Naive thymus-derived CD4-positive, alpha-beta T cell (primary cell): ENCODE data around the gene CHKA. TPM values are rescaled to one million over a fixed set of nuclear protein-coding genes. Genes with fewer than 3 reads are reported as not detected.
A peak's percentile ranks its signal among the peaks of the same experiment; 100 is the strongest.

Source experiments
- ATAC-seq: fragments of 150-1000 bp; cut with Tn5 transposase; 2 replicates; pipeline ENCODE4 v1.10.0; 2021; ENCODE audit warnings: mild to moderate bottlenecking, moderate library complexity
- CTCF ChIA-PET: fragments of 350-600 bp; sonication (Branson Sonifier 250); formaldehyde crosslinking; loops from one replicate; lab custom pipeline; 2021; ENCODE audit warnings: antibody characterized with exemption; lab: Charles Lee
- POLR2A ChIA-PET: fragments of 350-600 bp; sonication (Branson Sonifier 250); formaldehyde crosslinking; loops from one replicate; lab custom pipeline; 2021; ENCODE audit warnings: antibody characterized with exemption, inconsistent platforms; lab: Charles Lee
- DNase-seq, 9 donors: peaks; one replicate each; pipeline versions ENCODE4 v3.0.0 to v3.0.0-alpha.2; 2020 to 2022; ENCODE audit warnings: mixed read lengths in 1 of 9
- H3K27ac ChIP-seq: one replicate; pipeline ENCODE4 v1.7.0; 2013; ENCODE audit warnings: mild to moderate bottlenecking, low read depth, low read length, moderate library complexity
- H3K27me3 ChIP-seq, 2 donors: one replicate each; pipeline ENCODE4 v1.7.0; 2013; ENCODE audit warnings: low read length in 2 of 2, mild to moderate bottlenecking in 2 of 2, moderate library complexity in 2 of 2; ENCODE audit not compliant: control insufficient read depth in 2 of 2, insufficient read depth in 2 of 2
- H3K36me3 ChIP-seq, 3 experiments: 1 replicate in 2 of 3; 2 replicates in 1 of 3; pipeline ENCODE4 v1.7.0; 2013; ENCODE audit warnings: low read length in 3 of 3, mild to moderate bottlenecking in 3 of 3, moderate library complexity in 1 of 3; ENCODE audit not compliant: insufficient read depth in 3 of 3, control insufficient read depth in 2 of 3
- H3K4me1 ChIP-seq, 2 donors: one replicate each; pipeline ENCODE4 v1.7.0; 2013; ENCODE audit warnings: low read length in 2 of 2, mild to moderate bottlenecking in 2 of 2, moderate library complexity in 1 of 2; ENCODE audit not compliant: control insufficient read depth in 2 of 2, insufficient read depth in 2 of 2
- H3K4me3 ChIP-seq: 2 replicates; pipeline ENCODE4 v1.7.0; 2013; ENCODE audit warnings: mild to moderate bottlenecking, low read length
- H3K9me3 ChIP-seq, 3 experiments: 1 replicate in 2 of 3; 2 replicates in 1 of 3; pipeline ENCODE4 v1.7.0; 2013; ENCODE audit warnings: low read length in 3 of 3; ENCODE audit not compliant: control insufficient read depth in 2 of 3
- H3K27ac Mint-ChIP-seq, 9 donors: one replicate each; pipeline ENCODE4 v1.8.0; 2020 to 2022; ENCODE audit warnings: mixed read lengths in 9 of 9, mild to moderate bottlenecking in 8 of 9, moderate library complexity in 5 of 9, inconsistent platforms in 2 of 9
- H3K27me3 Mint-ChIP-seq, 5 donors: one replicate each; pipeline ENCODE4 v1.8.0; 2021 to 2022; ENCODE audit warnings: mixed read lengths in 5 of 5, mild to moderate bottlenecking in 1 of 5
- H3K36me3 Mint-ChIP-seq, 5 donors: one replicate each; pipeline ENCODE4 v1.8.0; 2020 to 2022; ENCODE audit warnings: mixed read lengths in 5 of 5, mild to moderate bottlenecking in 3 of 5, inconsistent platforms in 1 of 5
- H3K4me1 Mint-ChIP-seq, 7 donors: one replicate each; pipeline ENCODE4 v1.8.0; 2020 to 2022; ENCODE audit warnings: mixed read lengths in 7 of 7, mild to moderate bottlenecking in 3 of 7, inconsistent platforms in 1 of 7
- H3K4me3 Mint-ChIP-seq, 10 donors: one replicate each; pipeline ENCODE4 v1.8.0; 2020 to 2022; ENCODE audit warnings: mild to moderate bottlenecking in 10 of 10, mixed read lengths in 10 of 10, moderate library complexity in 6 of 10, inconsistent platforms in 2 of 10
- H3K9me3 Mint-ChIP-seq, 11 donors: one replicate each; pipeline ENCODE4 v1.8.0; 2020 to 2022; ENCODE audit warnings: mixed read lengths in 11 of 11, mild to moderate bottlenecking in 4 of 11, inconsistent platforms in 1 of 11, moderate library complexity in 1 of 11
- intact Hi-C, 2 donors: fragments of 100-400 bp; cut with micrococcal nuclease; formaldehyde crosslinking; loops; one replicate each; pipeline ENCODE4 v1.15.1; 2023
- polyA plus RNA-seq, 2 donors: library from polyadenylated mRNA; unstranded; fragments of 300-500 nt; fragmentation: Illumina TruSeq; gene quantifications; one replicate each; pipeline ENCODE4 v1.2.3, GENCODE V29; 2021
- total RNA-seq, 6 experiments: library from RNA in 5 of 6; stranded (reverse) in 5 of 6; gene quantifications; 1 replicate in 5 of 6; 2 replicates in 1 of 6; pipeline ENCODE4 v1.2.3 and lab custom pipeline; 2021 to 2026

The CHKA gene
- total and polyA plus RNA-seq, 7 experiments from 2014 or later = 1.4 to 31.3 (median 7.1) TPM

DNA sequence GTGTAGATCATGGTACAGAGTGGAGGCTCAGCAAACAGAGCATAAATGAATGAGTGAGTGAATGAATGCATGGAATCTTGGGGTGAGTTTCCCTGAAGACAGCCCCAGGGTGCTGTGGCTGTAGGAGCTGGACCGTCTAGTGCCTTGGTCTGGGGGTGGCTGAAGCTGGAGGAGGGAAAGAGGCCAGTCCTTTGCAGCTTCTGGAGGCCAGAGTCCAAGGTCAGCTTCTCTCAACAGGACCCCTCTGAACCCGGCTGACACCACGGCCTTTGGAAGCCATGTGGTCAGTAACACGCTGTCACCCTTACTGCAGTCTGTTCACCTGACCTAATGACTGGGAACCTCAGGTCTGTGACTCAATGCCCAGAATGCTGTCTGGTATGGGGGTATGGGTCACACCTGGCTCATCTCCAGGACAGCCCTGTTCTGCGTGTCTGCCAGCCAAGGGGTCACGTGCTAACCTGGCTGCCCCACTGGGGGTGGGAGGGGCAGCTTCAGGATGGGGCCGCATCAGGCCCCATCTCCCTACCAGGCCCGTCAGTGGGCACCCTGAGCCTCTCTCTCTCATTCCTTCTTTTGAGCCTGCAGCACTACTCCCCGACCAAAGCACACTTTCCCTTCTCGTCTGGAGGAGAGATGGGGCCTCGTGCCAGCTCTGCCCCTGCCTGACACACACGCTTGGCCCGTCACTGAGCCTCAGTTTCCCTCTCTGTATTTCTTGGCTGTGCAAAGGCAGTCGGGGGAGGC lies 24.1 kb upstream of the CHKA start:
- Mint-ChIP-seq H3K9me3 (no peaks in the 10 kb centered on the region), H3K27me3 (peaks cover 0 to under 1% (median 0%) of the 10 kb centered on the region in 5 donors), H3K4me3 (no peak overlapping the region), H3K27ac (peak overlapping the region in 1 of 9 donors; percentile 45), H3K36me3 (no peaks in the 10 kb centered on the region), H3K4me1 (peaks cover 4 to 21% (median 10%) of the 10 kb centered on the region in 7 donors)
- ChIA-PET POLR2A (no interaction called here), CTCF (no interaction called here)
- intact Hi-C loops = no loop called here
- DNase-seq = no peak
- ATAC-seq = no peak
- H3K36me3 ChIP-seq = no peaks in the 10 kb centered on the region
- H3K27ac ChIP-seq = no peak overlapping the region
- H3K4me3 ChIP-seq = no peak overlapping the region
- H3K4me1 ChIP-seq = peaks cover 5 to 12% of the 10 kb centered on the region in 2 donors
- H3K27me3 ChIP-seq = no peaks in the 10 kb centered on the region
- no peaks in the 10 kb centered on the region for H3K9me3 ChIP-seq

GRCh38 chr11:68143310-68143689 lies 22.1 kb upstream of the CHKA start:
- Histone ChIP-seq H3K27me3 (no peaks in the 10 kb centered on the region), H3K4me3 (no peak overlapping the region), H3K27ac (no peak overlapping the region), H3K4me1 (peaks cover 5 to 12% of the 10 kb centered on the region in 2 donors), H3K36me3 (no peaks in the 10 kb centered on the region), H3K9me3 (no peaks in the 10 kb centered on the region)
- ATAC-seq (no peak), DNase-seq (no peak)
- Mint-ChIP-seq H3K4me3 (no peak overlapping the region), H3K27ac (no peak overlapping the region), H3K4me1 (peaks cover 4 to 20% (median 10%) of the 10 kb centered on the region in 7 donors), H3K27me3 (peaks cover 0 to 2% (median 0%) of the 10 kb centered on the region in 5 donors), H3K36me3 (no peaks in the 10 kb centered on the region), H3K9me3 (no peaks in the 10 kb centered on the region)
- ChIA-PET CTCF (no interaction called here), POLR2A (no interaction called here)
- intact Hi-C loops = no loop called here

GRCh38 chr11:68142441-68143309 lies 21.5 kb upstream of the CHKA start:
- Mint-ChIP-seq H3K36me3 (no peaks in the 10 kb centered on the region), H3K4me3 (peak overlapping the region in 7 of 10 donors; percentile 51 to 77 (median 74)), H3K9me3 (no peaks in the 10 kb centered on the region), H3K27ac (peak overlapping the region in 1 of 9 donors; percentile 60), H3K27me3 (peaks cover 0 to 5% (median 0%) of the 10 kb centered on the region in 5 donors), H3K4me1 (peaks cover 4 to 19% (median 10%) of the 10 kb centered on the region in 7 donors)
- DNase-seq (no peak), ATAC-seq (no peak)
- Histone ChIP-seq H3K27ac (no peak overlapping the region), H3K36me3 (no peaks in the 10 kb centered on the region), H3K27me3 (no peaks in the 10 kb centered on the region), H3K4me1 (peaks cover 5 to 12% of the 10 kb centered on the region in 2 donors), H3K9me3 (no peaks in the 10 kb centered on the region), H3K4me3 (no peak overlapping the region)
- ChIA-PET CTCF (no interaction called here), POLR2A (interaction anchor here (1.4 kb wide), 1 partner anchor 9 kb away, joined by 3 read pairs; no protein-coding TSS in a partner anchor)
- intact Hi-C loops = no loop called here

DNA sequence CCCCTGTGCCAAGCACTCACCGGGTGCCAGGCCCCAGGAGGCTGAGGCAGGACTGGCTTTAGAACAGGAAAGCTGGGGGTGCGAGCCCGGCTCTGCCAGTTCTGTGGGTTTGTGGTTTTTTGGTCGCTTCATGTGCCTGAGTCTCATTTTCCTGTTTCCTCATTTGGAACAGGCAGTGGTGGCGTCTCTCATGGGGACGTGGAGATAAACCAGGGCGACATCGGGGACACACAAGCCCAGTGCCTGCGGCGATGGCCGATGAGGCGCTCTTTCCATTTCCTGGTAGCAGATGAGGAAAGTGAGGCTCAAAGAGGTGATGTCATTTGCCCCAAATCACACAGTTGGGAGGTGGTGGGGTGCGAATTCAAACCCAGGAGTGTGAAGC lies 20.8 kb upstream of the CHKA start:
- peak; percentile 64 for ATAC-seq
- no peaks in the 10 kb centered on the region for H3K27me3 ChIP-seq
- DNase-seq = peak in 7 of 9 donors; percentile 10 to 53 (median 14)
- ChIA-PET POLR2A (interaction anchor here (1.4 kb wide), 1 partner anchor 10 kb away, joined by 3 read pairs; no protein-coding TSS in a partner anchor), CTCF (no interaction called here)
- peaks cover 5 to 12% of the 10 kb centered on the region in 2 donors for H3K4me1 ChIP-seq
- H3K9me3 ChIP-seq = no peaks in the 10 kb centered on the region
- H3K36me3 Mint-ChIP-seq = no peaks in the 10 kb centered on the region
- H3K4me3 Mint-ChIP-seq = peak overlapping the region in 9 of 10 donors; percentile 51 to 77 (median 73)
- H3K27ac ChIP-seq = no peak overlapping the region
- no peak overlapping the region for H3K4me3 ChIP-seq
- peak overlapping the region in 6 of 9 donors; percentile 29 to 89 (median 53) for H3K27ac Mint-ChIP-seq
- H3K36me3 ChIP-seq = no peaks in the 10 kb centered on the region
- H3K27me3 Mint-ChIP-seq = peaks cover 0 to 5% (median 0%) of the 10 kb centered on the region in 5 donors
- no peaks in the 10 kb centered on the region for H3K9me3 Mint-ChIP-seq
- intact Hi-C loops = no loop called here
- peaks cover 4 to 19% (median 10%) of the 10 kb centered on the region in 7 donors for H3K4me1 Mint-ChIP-seq

GRCh38 chr11:68141246-68142027 lies 20.2 kb upstream of the CHKA start:
- ATAC-seq = no peak
- CTCF ChIA-PET = no interaction called here
- H3K4me3 Mint-ChIP-seq = peak overlapping the region in 4 of 10 donors; percentile 73 to 77 (median 74)

More at GRCh38 chr11:68141246-68142027, 20.2 kb upstream of the CHKA start:
- Histone ChIP-seq H3K27me3 (no peaks in the 10 kb centered on the region), H3K4me1 (peaks cover 5 to 12% of the 10 kb centered on the region in 2 donors), H3K27ac (no peak overlapping the region), H3K36me3 (no peaks in the 10 kb centered on the region), H3K9me3 (no peaks in the 10 kb centered on the region), H3K4me3 (no peak overlapping the region)
- POLR2A ChIA-PET = interaction anchor here (1.4 kb wide), 1 partner anchor 11 kb away, joined by 3 read pairs; no protein-coding TSS in a partner anchor
- Mint-ChIP-seq H3K4me1 (peaks cover 4 to 19% (median 10%) of the 10 kb centered on the region in 7 donors), H3K27ac (peak overlapping the region in 2 of 9 donors; percentile 60 to 89), H3K36me3 (no peaks in the 10 kb centered on the region), H3K9me3 (no peaks in the 10 kb centered on the region), H3K27me3 (peaks cover 0 to 5% (median 0%) of the 10 kb centered on the region in 5 donors)
- no peak for DNase-seq
- intact Hi-C loops = no loop called here
